PC-9 (cell line): ENCODE measurements around the gene WASHC2A.
"Not testable (repeated sequence)": the region's sequence is repeated elsewhere in the genome, so short reads cannot be mapped to it uniquely, and the experiment has no call there.

ENCODE experiments used
- CTCF ChIP-seq: fragments of 200-600 bp; sonication (generic); conservative IDR thresholded peaks from 2 replicates; pipeline ENCODE4 v1.6.1; 2017; ENCODE audit warnings: mixed run types, antibody characterized with exemption, mild to moderate bottlenecking, moderate library complexity
- EZH2 ChIP-seq: fragments of 200-600 bp; sonication (generic); IDR thresholded peaks from 2 replicates; pipeline ENCODE4 v1.8.0; 2017; ENCODE audit warnings: antibody characterized with exemption, low read depth

DNA sequence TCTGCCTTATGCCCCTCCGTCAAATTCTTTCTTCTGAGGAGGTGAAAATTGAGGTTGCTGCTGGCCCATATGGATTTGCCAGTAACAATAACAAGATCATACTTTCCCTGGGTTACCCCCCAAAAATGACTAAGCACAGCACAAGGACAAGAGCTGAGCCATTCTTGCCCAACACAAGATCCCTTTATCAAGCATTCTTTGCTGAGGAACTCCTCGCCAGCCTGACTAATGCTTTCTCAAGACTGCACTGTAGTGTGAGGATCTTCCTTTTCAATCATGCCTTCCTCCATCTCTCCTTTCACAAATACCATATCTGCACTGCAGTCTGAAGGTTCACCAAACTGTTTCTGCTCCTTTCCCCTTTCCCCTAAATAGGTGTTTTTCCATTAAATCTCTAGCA is 92.1 kb downstream of the WASHC2A start:
- not testable (repeated sequence) for TF ChIP-seq CTCF, EZH2
